Smooth muscle cell (in vitro differentiated cells): ENCODE results near the gene HMCN2. TPM values are rescaled to one million over a fixed set of nuclear protein-coding genes. Genes with fewer than 3 reads are reported as not detected.

Experiments
- DNase-seq: peaks from one replicate; lab custom pipeline; 2025; ENCODE audit not compliant: unreplicated experiment; lab: John Stamatoyannopoulos, UW
- H2AFZ ChIP-seq: fragments of 200-600 bp; sonication (generic); 2 replicates; pipeline ENCODE4 v1.6.0; 2016; ENCODE audit warnings: antibody characterized with exemption, low read depth, mild to moderate bottlenecking
- H3F3A ChIP-seq: fragments of 200-600 bp; sonication (generic); 2 replicates; pipeline ENCODE4 v1.6.0; 2017; ENCODE audit warnings: antibody characterized with exemption, low read depth
- H3K27ac ChIP-seq: fragments of 200-600 bp; sonication (generic); 2 replicates; pipeline ENCODE4 v1.5.1; 2016; ENCODE audit warnings: low read depth, mild to moderate bottlenecking
- H3K27me3 ChIP-seq: fragments of 200-600 bp; sonication (generic); 2 replicates; pipeline ENCODE4 v1.6.1; 2016; ENCODE audit warnings: low read depth, mild to moderate bottlenecking
- H3K36me3 ChIP-seq: fragments of 200-600 bp; sonication (generic); 2 replicates; pipeline ENCODE4 v1.5.1; 2016; ENCODE audit warnings: low read depth
- H3K4me1 ChIP-seq: fragments of 200-600 bp; sonication (generic); 2 replicates; pipeline ENCODE4 v1.5.1; 2016; ENCODE audit warnings: low read depth
- H3K4me2 ChIP-seq: fragments of 200-600 bp; sonication (generic); 2 replicates; pipeline ENCODE4 v1.6.0; 2016; ENCODE audit warnings: mild to moderate bottlenecking
- H3K4me3 ChIP-seq: fragments of 200-600 bp; sonication (generic); 2 replicates; pipeline ENCODE4 v1.5.1; 2016; ENCODE audit warnings: mild to moderate bottlenecking
- H3K79me2 ChIP-seq: fragments of 200-600 bp; sonication (generic); 2 replicates; pipeline ENCODE4 v1.6.0; 2016; ENCODE audit warnings: low read depth, mild to moderate bottlenecking
- H3K9ac ChIP-seq: fragments of 200-600 bp; sonication (generic); 2 replicates; pipeline ENCODE4 v1.6.0; 2016; ENCODE audit warnings: low read depth
- H3K9me3 ChIP-seq: fragments of 200-600 bp; sonication (generic); replicated peaks from 2 replicates; pipeline ENCODE4 v1.5.1; 2016; ENCODE audit warnings: low read depth
- H4K20me1 ChIP-seq: fragments of 200-600 bp; sonication (generic); 2 replicates; pipeline ENCODE4 v1.6.0; 2016; ENCODE audit warnings: low read depth
- CTCF ChIP-seq: fragments of 200-600 bp; sonication (generic); IDR thresholded peaks from 2 replicates; pipeline ENCODE4 v1.5.1; 2017; ENCODE audit warnings: borderline replicate concordance, mild to moderate bottlenecking, antibody characterized with exemption; ENCODE audit not compliant: insufficient read depth, poor library complexity, severe bottlenecking
- WGBS: methylation state at CpG from one replicate; pipeline ENCODE4 v1.1.7; 2016; ENCODE audit warnings: low lambda C conversion rate; 5-methylcytosine and 5-hydroxymethylcytosine counted together
- polyA plus RNA-seq: library from polyadenylated mRNA; unstranded; fragments of >200 nt; fragmentation: Nextera tagmentation; extraction: Ambion mirVana; gene quantifications from 2 replicates; pipeline ENCODE4 v1.2.1, GENCODE V29; 2016
- total RNA-seq: library from RNA; depleted of rRNA; stranded (reverse); fragments of >200 nt; gene quantifications from 2 replicates; pipeline ENCODE4 v1.2.3, GENCODE V29; 2014

HMCN2 gene
- total and polyA plus RNA-seq, 2 experiments from 2014 or later = under 0.01 TPM; not detected in 1

- H4K20me1 ChIP-seq = no peaks in the 10 kb centered on the region
- no peak for TF ChIP-seq CTCF
- H3K27me3 ChIP-seq = no peaks in the 10 kb centered on the region
- H3F3A ChIP-seq = peaks cover 4% of the 10 kb centered on the region
- no peaks in the 10 kb centered on the region for H3K36me3 ChIP-seq
- no peak overlapping the region for H3K4me3 ChIP-seq
- H3K9me3 ChIP-seq = no peaks in the 10 kb centered on the region
- WGBS = 64% methylated on average over 18 of the region's 18 CpGs
- H3K9ac ChIP-seq = no peak overlapping the region
- H3K27ac ChIP-seq = peak overlapping the region; percentile 20
- no peaks in the 10 kb centered on the region for H3K4me1 ChIP-seq
- peak overlapping the region; percentile 10 for H3K4me2 ChIP-seq
- no peaks in the 10 kb centered on the region for H3K79me2 ChIP-seq
- no peak for DNase-seq
- no peak overlapping the region for H2AFZ ChIP-seq
These were observed 36.1 kb downstream of the HMCN2 start for GRCh38 chr9:130301483-130302286.

- Histone ChIP-seq H3K27me3 (no peaks in the 10 kb centered on the region), H4K20me1 (no peaks in the 10 kb centered on the region), H3K9me3 (no peaks in the 10 kb centered on the region), H3K79me2 (no peaks in the 10 kb centered on the region), H3K27ac (no peak overlapping the region), H3K9ac (no peak overlapping the region), H3K4me2 (no peak overlapping the region), H3K36me3 (no peaks in the 10 kb centered on the region), H3K4me1 (no peaks in the 10 kb centered on the region), H3K4me3 (no peak overlapping the region), H3F3A (peaks cover 4% of the 10 kb centered on the region), H2AFZ (no peak overlapping the region)
- no peak for DNase-seq
- 94% methylated on average over 23 of the region's 23 CpGs for WGBS
- TF ChIP-seq CTCF = no peak
These were observed 37.4 kb downstream of the HMCN2 start for GRCh38 chr9:130302785-130303612.

GRCh38 chr9:130303613-130304055, 38.1 kb downstream of the HMCN2 start:
- H3K4me2 ChIP-seq = peak overlapping the region; percentile 17
- H3K36me3 ChIP-seq = no peaks in the 10 kb centered on the region
- H3K4me1 ChIP-seq = no peaks in the 10 kb centered on the region
- no peak overlapping the region for H3K4me3 ChIP-seq
- H3K9ac ChIP-seq = no peak overlapping the region
- no peak overlapping the region for H2AFZ ChIP-seq
- H3F3A ChIP-seq = peaks cover 4% of the 10 kb centered on the region
- 83% methylated on average over 17 of the region's 17 CpGs for whole genome bisulfite sequencing
- no peaks in the 10 kb centered on the region for H3K9me3 ChIP-seq
- no peaks in the 10 kb centered on the region for H3K79me2 ChIP-seq
- no peaks in the 10 kb centered on the region for H3K27me3 ChIP-seq
- no peak overlapping the region for H3K27ac ChIP-seq
- no peaks in the 10 kb centered on the region for H4K20me1 ChIP-seq
- DNase-seq = no peak
- TF ChIP-seq CTCF = no peak
